IPS DF 19.7 (cell line): ENCODE data around the gene CDS2.

ENCODE experiments used
- DNase-seq: peaks from one replicate; pipeline ENCODE4 v3.0.0-alpha.2; 2013; ENCODE audit warnings: low read depth, low spot score

The CDS2 gene

DNA sequence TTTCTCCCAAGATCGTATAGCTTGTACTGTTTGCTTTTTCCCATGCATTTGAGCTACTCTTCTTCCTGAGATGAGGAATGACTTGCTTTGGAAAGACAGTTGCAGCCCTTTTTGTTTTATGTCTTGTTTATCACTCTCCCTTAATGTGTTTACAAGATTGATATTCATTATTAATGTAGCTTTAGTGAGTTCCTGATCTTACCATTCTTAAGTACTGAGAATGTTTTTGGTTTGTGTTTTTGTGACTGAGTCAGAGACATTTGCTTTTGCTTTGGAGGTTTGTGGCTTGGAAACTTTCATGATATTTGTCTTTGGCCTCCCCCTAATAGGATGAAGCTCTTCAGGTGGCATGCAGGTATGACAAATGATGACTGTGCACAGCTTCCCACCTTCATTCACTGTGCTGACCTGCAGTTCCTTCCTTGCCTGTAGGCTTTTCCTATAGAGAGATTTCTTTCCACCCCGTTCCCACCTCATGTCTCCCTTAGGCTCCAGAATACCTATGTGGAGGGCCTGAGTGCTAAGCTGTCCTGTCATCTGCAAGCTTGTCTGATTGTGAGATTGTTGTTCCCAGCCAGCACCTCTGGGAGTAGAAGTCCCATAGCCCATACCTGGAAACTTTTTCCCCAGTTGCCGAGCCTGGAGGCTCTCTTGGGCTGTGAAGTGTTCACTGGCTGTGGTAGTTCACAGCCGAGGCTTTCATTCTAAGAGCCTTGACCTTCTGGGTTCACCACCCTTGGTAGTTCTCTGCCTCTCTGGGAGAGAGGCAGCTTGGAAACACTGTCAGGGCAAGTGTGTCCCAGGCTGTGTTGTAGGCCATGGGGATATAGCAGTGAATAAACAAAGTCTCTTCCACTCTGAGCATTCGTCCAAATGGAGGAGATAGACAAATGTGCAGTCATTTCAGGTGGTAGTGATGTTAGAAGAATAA lies 27.1 kb downstream of the CDS2 start:
- DNase-seq, result no peak

DNA sequence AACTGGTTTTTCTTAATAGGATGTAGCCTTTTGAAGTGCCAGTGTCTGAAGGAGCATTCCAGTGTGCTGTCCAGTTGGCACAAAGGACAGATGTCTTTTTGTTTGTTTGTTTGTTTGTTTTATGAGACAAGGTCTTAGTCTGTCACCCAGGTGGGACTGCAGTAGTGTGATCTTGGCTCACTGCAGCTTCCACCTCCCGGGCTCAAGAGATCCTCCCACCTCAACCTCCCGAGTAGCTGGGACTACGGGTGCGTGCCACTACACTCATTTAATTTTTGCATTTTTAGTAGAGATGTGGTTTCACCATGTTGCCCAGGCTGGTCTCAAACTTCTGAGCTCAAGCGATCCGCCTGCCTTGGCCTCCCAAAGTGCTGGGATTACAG lies 27.7 kb downstream of the CDS2 start:
- DNase-seq, result no peak

DNA sequence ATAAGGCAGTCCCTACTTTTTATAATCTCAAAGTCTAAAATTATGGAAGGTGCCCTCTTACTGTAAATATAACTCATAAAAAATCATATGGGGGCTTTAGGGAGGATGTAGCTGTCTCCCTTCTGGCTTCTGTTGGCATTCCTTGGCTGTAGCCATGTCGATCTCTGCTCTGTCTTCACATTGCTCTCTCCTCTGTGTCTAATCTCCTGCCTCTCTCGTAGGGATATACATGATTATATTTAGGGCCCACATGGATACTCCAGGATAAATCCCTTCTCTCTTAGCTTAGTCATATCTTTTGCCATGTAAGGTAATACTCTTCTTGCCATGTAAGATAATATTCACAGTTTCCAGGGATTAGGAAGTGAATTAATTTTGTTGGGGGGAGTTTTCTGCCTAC lies 28.6 kb downstream of the CDS2 start:
- no peak for DNase-seq

DNA sequence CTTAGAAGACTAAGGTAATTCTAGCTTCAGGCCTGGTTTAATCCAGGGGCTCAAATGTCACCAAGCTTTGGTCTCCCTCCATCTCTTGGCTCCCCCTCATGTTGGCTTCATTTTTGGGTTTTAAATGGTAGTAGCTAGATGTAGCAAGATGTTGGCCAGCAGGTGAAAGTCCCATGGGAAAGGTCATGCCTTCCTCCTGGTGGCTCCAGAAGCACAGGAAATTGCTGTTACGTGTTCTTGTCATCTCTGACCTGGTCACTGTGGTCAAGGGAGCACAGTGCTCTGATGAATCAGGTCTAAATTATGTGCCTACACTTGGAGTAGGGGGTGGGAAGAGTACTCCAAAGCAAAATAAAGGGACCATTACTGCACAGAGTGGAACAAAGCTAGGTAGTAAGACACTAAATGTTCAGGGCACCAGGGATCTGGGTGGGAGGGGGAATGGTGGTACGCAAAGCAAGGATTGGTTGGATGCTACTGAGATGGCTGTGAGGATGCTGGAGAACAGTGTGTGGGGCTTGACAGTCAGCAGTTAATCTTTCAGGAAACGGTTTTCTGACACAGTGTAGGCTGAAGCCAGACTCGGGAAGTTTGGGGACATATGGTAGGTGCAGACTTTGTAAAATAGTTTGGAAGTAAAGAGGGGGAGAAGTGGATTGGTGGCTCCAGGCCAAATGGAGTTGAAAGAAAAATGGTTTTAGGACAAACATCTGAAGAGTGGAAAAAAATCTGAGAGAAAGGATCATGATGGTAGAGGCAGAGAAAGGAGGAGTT lies 30.1 kb downstream of the CDS2 start:
- DNase-seq, result no peak

DNA sequence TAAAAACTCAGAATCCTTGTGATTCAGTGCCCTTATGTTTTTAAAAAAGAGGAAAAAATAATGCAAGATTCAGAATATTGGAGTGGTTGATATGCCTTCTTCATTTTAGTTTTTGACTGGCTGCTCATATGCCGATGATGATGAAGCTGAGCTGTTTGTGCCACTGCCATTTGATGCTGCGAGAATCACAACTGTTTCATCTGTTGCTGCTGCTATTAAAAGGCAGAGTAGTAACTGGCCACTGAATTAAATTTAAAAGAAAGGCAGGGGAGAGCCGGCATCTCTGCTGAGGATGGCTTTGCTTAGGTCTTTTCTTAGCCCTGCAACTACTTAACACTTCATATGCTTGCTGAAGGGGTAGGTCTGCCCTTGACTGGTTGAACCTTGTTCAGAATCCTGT lies 33.1 kb downstream of the CDS2 start:
- no peak for DNase-seq

DNA sequence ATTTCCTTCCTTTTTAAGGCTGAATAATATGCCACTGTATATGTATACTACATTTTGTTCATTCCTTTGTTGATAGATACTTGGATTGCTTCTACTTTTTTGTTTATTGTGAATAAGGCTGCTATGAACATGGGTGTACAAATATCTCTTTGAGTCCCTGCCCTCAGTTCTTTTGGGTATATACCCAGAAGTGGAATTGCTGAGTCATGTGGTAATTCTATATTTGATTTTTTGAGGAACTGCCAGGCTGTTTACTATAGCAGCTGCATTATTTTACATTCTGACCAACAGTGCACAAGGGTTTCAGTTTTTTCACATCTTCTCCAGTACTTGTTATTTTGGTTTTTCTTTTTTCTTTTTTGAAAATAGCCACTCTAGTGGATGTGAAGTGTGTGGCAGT lies 34.1 kb downstream of the CDS2 start:
- DNase-seq, result no peak

DNA sequence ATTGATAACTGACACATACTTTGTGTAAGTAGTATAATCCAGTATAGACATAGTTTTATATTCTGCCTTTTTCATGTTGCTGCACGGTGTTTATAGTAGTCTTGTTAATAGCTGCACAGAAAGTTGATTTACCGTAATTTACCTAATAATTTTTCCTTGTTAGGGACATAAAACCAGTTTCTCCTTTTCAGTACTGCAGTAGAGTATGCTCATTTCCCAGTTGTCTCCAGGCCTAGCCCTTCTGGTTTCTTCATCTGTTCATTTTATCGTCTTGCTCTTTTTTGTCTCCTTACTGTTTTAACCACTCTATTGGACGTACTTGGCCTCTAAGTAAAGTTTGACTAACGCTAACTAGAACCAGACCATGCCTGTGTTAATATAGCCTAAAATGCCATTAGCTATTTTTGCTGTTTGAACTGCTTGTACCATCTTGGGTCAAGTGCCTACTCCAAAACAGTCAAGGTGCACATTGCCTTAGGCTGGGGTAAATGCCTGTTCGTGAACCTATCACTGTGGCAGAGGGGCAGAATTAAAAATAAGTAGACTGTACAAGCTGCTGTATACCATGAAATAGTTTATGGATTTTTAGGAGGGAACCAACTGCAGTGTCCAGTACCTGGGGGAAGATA lies 34.8 kb downstream of the CDS2 start:
- no peak for DNase-seq

DNA sequence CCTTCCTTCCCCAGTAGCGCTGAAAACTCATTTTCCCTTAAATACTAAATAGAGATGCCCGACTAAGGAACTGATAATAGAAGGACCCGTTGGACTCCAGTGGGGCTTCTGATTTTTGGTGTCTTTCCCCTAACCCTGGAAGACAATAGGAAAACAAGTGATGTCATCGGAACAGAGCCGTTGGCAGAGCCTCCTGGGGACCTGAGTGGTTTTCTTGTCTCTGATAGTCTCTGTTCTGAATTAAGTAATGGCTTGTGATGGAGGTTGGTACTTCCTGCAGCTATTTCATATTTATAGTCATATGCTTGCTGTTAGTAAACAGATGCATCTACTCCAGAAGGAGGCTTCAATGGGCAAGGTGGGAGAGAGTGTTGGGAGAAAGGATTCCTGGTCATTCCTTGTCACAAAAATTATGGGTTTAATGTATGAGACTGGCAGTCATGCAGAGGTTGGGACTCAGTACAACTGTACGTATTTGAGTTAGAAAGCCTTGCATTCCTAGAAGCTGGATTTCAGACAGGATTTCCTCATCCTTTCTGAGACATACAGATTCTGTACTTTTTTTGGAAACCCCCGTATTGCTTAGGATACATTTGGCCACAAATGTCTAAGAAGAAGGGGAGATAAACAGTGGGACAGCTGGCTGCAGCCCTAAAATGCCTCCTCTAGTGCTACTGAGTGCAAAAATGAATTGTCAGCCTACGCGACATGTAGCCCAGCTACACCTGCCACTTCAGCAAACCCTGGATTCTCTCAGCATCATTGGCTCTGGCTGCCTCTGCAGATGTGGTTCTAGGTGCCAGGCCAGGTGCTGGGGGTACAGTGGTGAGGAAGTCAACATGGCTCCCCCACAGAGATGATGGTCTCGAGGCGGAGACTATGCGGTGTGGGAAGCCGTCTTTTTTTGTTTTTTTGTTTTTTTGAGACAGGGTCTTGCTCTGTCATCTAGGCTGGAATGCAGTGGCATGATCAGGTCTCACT lies 38.1 kb downstream of the CDS2 start:
- DNase-seq, result no peak

DNA sequence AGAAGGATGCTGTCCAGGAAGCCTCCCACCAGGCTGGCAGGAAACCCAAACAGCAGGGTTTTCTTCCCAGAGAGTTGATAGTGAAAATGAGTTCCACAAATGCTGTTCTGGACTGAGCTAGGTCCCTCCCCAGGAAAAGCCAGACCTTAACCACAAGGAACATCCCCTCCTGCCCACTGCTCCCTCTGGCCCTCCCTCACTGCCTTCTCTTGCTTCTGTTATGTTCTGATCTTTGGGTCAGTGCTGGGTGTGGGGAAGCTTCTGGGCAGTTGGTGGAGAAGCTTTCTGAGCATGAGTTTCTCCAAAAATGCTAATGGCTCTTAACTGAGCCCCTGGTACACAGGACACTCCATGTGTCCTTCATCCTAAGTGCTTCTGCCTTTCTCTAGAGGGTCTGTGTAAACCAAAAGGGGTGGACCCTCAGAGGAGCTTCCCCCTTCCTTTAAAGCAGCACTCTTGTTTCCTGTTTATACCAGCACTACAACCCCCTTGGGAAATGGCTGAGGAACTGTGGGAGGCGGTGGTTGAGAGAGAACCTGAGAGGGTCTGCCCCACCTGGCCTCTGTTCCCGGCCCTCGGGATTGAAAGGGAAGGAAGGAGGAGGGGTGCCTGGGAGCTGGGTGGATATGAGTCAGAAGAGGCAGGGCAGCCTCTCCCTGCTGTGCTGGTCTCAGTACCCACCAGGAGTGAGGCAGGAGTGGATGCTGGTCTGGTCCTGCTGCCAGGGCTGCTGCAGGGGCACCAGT lies 42.0 kb downstream of the CDS2 start:
- no peak for DNase-seq

DNA sequence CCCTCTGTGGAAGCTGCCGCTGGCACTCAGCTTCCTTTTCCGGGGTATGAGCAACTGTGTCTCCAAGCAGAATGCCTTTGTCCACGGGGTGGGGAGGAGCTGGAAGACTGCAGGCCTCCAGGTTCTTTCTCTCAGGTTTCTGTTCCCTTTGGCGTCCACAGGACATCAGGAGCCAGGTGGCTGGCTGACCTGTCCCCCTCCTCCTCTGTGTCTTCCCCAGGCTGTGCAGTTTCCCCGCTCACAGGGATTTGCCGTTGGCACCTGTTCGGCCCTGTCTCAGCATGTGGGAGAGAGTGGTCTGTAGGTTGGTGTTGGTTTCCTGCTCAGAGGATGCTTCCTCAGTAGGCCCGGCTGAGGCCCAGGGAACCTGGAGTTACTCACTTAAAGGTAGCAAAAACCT lies 43.5 kb downstream of the CDS2 start:
- DNase-seq, result no peak

DNA sequence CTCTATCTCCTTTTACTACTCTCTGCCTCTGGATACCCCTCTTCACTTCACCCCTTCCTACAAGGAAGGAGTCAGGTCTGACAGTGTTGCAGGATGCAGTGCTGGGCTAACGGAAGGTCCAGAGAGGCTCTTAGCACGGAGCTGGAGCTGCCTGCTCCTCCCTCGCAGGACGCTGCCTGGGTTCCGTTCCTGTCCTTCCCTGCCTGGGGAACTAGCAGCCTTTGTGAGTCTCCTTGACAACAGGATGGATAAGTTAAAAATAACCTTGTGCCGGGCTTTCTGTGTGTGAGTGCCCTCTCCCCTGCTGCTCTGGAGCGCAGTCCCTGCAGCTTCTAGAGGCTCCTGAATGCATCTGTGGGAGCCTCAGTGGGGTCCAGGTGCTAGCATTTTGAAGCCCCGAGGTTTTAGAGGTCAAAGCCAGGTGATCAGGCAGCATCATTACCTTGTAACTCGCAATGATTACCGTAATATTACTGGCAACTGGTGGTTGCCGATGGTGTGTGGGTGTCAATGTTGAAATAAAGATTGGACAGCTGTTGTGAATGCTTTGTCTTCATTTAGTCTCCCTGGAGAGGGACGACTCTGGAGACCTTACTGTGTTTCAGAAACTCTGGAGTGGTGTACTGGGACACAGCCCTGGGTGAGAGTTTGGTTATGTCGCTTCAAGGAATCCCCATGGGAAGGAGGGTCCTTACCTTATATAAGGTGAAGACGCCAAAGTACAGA lies 44.4 kb downstream of the CDS2 start:
- DNase-seq, result no peak

DNA sequence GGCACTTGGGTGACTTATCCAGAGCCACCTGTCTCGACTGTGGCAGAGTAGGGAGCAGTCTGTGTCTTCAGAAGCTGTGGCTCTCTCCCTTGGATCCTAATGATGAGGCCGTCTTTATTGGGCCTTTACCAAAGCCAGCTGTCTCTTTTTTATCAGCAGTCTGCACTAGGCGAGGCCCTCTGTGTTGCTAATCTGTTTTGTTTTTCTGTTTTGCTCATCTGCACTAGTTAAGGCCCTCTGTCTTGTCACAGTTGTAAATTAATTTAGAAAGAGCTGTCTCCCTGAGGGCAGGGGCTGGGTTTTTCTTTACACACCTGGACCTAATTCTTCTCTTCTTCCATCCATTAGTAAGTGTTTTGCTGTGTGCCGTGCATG lies 45.0 kb downstream of the CDS2 start:
- DNase-seq, result no peak

DNA sequence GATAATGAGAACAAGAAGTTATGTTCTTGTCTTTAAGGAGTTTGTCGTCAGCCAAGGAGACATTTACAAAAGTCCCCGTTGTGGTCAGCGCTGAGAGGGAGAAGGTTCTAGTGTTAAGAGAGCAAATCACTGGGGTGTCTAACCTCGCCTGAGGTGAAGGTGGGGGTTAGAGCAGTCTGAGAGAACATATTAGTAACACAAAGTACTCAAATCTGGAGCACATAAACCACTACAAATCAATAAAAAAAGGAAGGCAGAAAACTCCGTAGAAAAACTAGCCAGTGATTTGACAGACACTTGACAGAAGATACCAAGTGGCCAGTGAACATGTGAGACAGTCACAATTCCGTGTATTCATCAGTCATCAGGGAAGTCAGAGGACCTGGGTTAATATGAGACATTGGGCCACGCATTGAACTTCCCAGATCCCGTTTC lies 45.4 kb downstream of the CDS2 start:
- DNase-seq, result no peak

DNA sequence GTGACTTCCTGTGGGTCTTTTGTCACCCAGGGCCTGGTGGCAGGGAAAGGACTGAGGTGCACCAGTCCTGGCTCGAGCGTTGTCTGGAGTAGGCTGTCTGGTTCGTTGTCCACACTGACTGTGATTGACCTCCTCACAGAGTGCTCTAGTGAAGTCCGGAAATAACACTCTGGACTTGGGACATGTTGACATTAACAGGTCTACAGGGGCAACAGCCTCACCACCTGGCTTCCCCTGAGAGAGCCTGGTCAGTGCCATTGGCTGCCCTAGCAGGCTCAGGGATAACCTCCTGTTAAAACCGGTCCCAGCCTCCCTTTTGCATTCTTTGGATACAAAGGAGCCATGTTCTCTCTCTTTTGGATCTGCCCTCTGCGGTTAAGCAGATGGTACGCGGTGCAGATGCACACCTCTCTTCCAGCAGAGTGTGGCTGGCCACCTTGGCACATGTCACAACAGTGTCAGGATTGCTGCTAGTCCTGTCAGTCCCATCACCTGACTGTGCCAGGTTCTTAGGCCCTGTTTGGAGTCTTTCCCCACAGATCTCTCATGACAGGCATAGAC lies 46.2 kb downstream of the CDS2 start:
- no peak for DNase-seq

DNA sequence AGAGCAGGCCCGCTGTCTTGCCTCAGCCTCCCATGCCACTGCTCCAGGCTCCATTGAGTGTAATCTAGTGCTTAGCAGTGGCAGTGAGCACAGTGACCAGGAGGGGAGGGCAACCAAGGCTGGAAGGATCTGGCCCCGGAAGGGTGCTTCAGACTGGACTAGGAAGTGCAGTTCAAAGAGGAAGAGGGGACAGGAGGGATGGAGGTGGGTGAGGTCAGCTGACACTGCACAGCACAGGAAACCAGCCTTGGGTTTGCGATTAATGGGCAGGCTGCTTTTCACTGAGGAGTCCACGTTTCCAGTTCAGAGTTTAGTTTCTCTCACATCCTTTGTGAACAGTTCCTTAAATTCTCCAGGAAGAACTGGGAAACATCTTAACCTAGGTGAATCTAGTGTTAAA lies 46.9 kb downstream of the CDS2 start:
- DNase-seq, result no peak

DNA sequence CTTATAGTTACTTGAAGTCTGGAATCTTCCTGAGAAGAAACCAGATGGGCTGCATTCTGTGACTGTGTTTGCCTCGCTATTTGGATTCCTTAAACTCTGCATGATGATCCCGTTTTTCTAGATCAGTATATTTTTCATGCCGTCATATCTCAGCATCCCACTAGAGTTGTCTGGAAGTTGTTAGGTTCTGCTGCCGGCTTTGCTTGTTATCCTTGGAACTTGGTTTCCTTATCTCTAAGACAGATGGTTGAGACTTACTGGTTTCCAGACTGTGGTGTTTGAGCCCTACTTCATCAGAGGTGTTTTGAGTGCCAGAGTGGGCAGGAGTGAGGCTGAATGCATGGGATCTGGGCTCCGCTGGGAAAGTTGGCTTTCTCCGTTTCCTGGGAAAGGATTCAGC lies 50.3 kb downstream of the CDS2 start:
- DNase-seq, result no peak

DNA sequence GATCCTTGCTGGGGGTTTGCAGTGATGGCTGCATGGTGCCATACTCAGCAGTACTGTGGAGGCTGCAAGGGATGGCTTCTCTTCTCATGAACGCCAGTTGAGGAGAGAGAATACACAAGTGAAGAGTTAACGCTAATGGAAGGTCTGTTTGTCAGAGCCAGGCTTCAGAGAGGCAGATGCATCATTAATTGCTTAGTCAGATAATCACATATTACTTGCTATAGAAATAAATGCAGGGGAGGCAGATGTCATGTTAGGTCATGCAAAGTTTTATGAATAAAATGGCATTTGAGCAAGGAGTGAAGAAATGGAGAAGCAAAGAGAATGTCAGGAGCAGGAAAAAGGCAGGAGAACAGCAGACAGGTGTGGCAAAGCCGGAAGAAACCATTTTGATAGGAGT lies 51.2 kb downstream of the CDS2 start:
- DNase-seq, result no peak

DNA sequence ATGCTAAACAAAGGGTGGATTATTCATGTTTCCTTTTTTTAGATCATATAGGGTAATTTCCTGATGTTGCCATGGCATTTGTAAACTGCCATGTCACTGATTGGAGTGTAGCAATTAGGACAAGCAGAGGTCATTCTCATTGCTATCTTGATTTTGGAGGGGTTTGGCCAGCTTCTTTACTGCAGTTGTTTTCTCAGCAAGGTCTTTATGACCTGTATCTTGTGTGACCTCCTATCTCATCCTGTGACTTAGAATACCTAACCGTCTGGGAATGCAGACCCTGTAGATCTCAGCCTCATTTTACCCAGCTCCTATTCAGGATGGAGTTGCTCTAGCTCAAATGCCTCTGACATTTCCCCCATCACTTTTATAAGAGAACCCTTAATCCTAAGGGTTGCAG lies 53.6 kb downstream of the CDS2 start:
- DNase-seq, result no peak

DNA sequence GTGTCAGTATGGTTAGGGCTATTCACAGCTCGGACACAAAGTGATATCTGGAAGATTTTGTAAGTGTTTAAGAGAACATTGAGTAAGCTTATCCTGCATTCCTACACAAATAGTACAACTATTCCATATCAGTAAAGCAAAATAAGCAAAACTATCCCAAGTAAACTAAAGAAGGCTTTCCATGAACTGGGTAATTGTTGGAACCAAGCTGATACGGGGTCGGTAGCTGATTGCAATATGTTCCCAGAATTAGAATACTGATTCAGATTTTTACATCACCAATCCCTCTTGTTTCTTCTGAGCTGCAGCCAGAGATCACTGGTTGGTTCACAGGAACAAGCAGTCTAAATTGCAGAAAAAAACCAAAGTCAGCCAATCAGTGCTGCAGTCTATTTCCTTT lies 54.1 kb downstream of the CDS2 start:
- no peak for DNase-seq

DNA sequence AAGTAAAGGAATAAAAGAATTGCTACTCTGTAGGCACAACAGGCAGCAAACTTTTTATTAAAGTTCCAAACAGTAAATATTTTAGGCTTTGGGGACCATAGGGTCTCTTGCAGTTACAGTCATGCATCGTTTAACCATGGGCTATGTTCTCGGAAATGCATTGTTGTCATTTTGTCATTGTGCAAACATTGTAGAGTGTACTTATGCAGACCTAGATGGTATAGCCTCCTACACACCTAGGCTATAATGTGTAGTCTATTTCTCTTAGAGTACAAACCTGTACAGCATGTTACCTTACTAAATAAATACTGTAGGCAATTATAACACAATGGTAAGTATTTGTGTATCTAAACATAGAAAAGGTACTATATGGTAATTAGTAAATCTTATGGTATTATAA lies 54.7 kb downstream of the CDS2 start:
- DNase-seq, result no peak
